A549 treated with dexamethasone at 1 μM for 4 hours (cell line): ENCODE measurements around the gene ZBTB6. TPM values are rescaled to one million over a fixed set of nuclear protein-coding genes. Genes with fewer than 3 reads are reported as not detected.

ENCODE experiments used
- total RNA-seq: library from RNA; stranded (reverse); fragments of 200-300 nt; extraction: Qiagen RNA extraction; gene quantifications from 5 replicates; pipeline ENCODE4 v1.2.3, GENCODE V29; 2022

ZBTB6 gene, protein sequence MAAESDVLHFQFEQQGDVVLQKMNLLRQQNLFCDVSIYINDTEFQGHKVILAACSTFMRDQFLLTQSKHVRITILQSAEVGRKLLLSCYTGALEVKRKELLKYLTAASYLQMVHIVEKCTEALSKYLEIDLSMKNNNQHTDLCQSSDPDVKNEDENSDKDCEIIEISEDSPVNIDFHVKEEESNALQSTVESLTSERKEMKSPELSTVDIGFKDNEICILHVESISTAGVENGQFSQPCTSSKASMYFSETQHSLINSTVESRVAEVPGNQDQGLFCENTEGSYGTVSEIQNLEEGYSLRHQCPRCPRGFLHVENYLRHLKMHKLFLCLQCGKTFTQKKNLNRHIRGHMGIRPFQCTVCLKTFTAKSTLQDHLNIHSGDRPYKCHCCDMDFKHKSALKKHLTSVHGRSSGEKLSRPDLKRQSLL
- 4.7 to 6.1 TPM (median 4.9 TPM) in 5 replicates for total RNA-seq

GRCh38 chr9:122912964-122913673 is at the start of gene ZBTB6:
TSS of gene ZBTB6 (minus strand) at chr9:122913323. CDS start at chr9:122912072, 1,251 bp downstream.

GRCh38 chr9:122940749-122941581 is 27.8 kb upstream of the ZBTB6 start, which contains the start of gene RABGAP1:
TSS of gene RABGAP1 (plus strand) at chr9:122941020. CDS start at chr9:122957060, 16,040 bp downstream.

DNA sequence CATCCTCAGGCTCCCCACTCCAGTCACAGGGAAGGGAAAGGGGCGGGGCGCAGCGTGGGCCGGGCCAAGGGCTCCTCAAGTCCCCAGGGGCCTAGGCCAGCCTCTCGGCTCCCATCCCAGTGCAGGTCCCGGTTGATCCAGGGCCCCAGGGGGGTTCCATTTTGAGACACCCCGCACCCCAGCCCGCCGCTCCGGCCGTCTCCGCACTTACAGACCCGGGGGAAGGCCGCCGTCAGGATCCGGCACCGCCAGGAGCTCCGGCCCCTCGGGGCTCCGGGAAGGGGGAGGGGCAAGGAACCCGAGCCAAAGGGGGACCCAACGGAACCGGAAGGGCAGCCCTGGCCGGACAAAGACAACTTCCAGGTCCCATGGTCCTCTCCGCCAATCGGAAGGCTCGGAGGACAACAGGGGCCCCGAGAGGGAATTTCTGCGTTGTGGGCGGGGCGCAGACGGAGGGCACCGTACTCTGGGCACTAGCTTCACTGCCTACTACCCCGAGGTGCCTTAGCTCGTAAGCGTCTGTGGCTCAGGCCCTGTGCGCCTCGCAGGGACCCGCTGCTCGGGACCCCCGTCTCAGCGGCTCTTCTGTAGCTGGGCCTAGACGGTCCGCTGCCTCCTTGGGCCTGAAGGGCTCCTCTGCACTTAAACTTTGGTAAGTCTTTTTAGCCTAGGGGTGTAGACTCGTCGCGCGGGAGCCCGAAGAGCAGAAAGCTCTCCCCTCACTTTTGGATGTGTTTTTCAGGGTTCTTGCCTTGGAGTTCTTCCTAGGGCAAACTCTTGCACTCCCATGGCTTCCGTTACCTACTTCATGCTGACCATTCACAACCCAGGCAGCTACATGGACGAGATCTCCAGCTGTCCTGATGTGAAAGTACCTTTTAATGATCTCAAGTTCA is 18.4 kb upstream of the ZBTB6 start, which contains the start of gene ZBTB26:
ZBTB26 (minus strand) TSS at position 287 of the 896 bp plus-strand sequence. CDS start 11,578 bp downstream, outside the sequence.

GRCh38 chr9:122904823-122905710 is 8.1 kb downstream of the ZBTB6 start, which contains the start of gene RC3H2:
TSS of gene RC3H2 (minus strand) at chr9:122905359. CDS start at chr9:122897509, 7,850 bp downstream.

Other genes with a start within 250 kb of the ZBTB6 start
- gene OR1L3, start 238.2 kb downstream of the ZBTB6 start, total RNA-seq, result not detected in 5 replicates
- not detected in 5 replicates for gene OR1L4, start 189.3 kb downstream of the ZBTB6 start, total RNA-seq
- not detected in 5 replicates for gene OR1L6, start 171.0 kb downstream of the ZBTB6 start, total RNA-seq
- gene OR5C1, start 124.4 kb downstream of the ZBTB6 start, total RNA-seq, result not detected in 5 replicates
- not detected in 5 replicates for gene OR1K1, start 113.2 kb downstream of the ZBTB6 start, total RNA-seq
- gene PDCL, start 84.7 kb downstream of the ZBTB6 start, total RNA-seq, result 15.1 to 20.0 TPM (median 17.7 TPM) in 5 replicates
- gene RC3H2, start 8.0 kb downstream of the ZBTB6 start, total RNA-seq, result 14.7 to 28.5 TPM (median 23.8 TPM) in 5 replicates
- 1.5 to 2.4 TPM (median 2.1 TPM) in 5 replicates for gene ZBTB26, start 18.2 kb upstream of the ZBTB6 start, total RNA-seq
- 13.6 to 16.2 TPM (median 15.4 TPM) in 5 replicates for gene RABGAP1, start 27.7 kb upstream of the ZBTB6 start, total RNA-seq
- gene GPR21, start 120.3 kb upstream of the ZBTB6 start, total RNA-seq, result not detected in 5 replicates